SK-N-SH treated with all-trans-retinoic acid at 6 μM for 48 hours (cell line): ENCODE results near the gene ARHGAP24.

ENCODE experiments used
- ATAC-seq: fragments of 200-7000 bp; cut with Tn5 transposase; 3 replicates; pipeline ENCODE4 v1.9.1; 2020; ENCODE audit warnings: mild to moderate bottlenecking, moderate library complexity
- BACH2 ChIP-seq: fragments of 250-450 bp; sonication (Bioruptor Pico); IDR thresholded peaks from 2 replicates; pipeline ENCODE4 v1.9.0; 2021; ENCODE audit warnings: mild to moderate bottlenecking, borderline replicate concordance
- CREB5 ChIP-seq: fragments of 250-450 bp; sonication (Bioruptor Pico); IDR thresholded peaks from 2 replicates; pipeline ENCODE4 v1.5.1; 2020; ENCODE audit warnings: low read depth, mild to moderate bottlenecking, moderate library complexity
- CSDC2 ChIP-seq: fragments of 250-450 bp; sonication (Bioruptor Pico); IDR thresholded peaks from 2 replicates; pipeline ENCODE4 v1.5.0; 2020; ENCODE audit warnings: mild to moderate bottlenecking, moderate library complexity
- CSRNP3 ChIP-seq: fragments of 250-450 bp; sonication (Bioruptor Pico); IDR thresholded peaks from 2 replicates; pipeline ENCODE4 v1.5.1; 2021; ENCODE audit warnings: mild to moderate bottlenecking, moderate library complexity
- ESRRG ChIP-seq: fragments of 250-450 bp; sonication (Bioruptor Pico); IDR thresholded peaks from 2 replicates; pipeline ENCODE4 v1.6.1; 2021; ENCODE audit warnings: mild to moderate bottlenecking
- GLIS3 ChIP-seq: fragments of 250-450 bp; sonication (Bioruptor Pico); IDR thresholded peaks from 2 replicates; pipeline ENCODE4 v1.5.0; 2020; ENCODE audit warnings: mild to moderate bottlenecking, moderate library complexity
- ISL1 ChIP-seq: fragments of 250-450 bp; sonication (Bioruptor Pico); IDR thresholded peaks from 2 replicates; pipeline ENCODE4 v2.1.2; 2022; ENCODE audit warnings: mild to moderate bottlenecking, moderate library complexity
- OSR1 ChIP-seq: fragments of 250-450 bp; sonication (Bioruptor Pico); IDR thresholded peaks from 2 replicates; pipeline ENCODE4 v1.8.0; 2022; ENCODE audit warnings: moderate library complexity, mild to moderate bottlenecking, inconsistent platforms
- POU6F1 ChIP-seq: fragments of 250-450 bp; sonication (Bioruptor Pico); IDR thresholded peaks from 2 replicates; pipeline ENCODE4 v1.8.0; 2021; ENCODE audit warnings: low read depth, mild to moderate bottlenecking, moderate library complexity, borderline replicate concordance
- PPARA ChIP-seq: fragments of 250-450 bp; sonication (Bioruptor Pico); IDR thresholded peaks from 2 replicates; pipeline ENCODE4 v1.5.0; 2020; ENCODE audit warnings: mild to moderate bottlenecking, borderline replicate concordance
- RARB ChIP-seq: fragments of 250-450 bp; sonication (Bioruptor Pico); IDR thresholded peaks from 2 replicates; pipeline ENCODE4 v1.8.0; 2021; ENCODE audit warnings: mild to moderate bottlenecking, moderate library complexity
- TCF4 ChIP-seq: fragments of 250-450 bp; sonication (Bioruptor Pico); IDR thresholded peaks from 2 replicates; pipeline ENCODE4 v1.8.0; 2021; ENCODE audit warnings: mild to moderate bottlenecking, moderate library complexity, borderline replicate concordance
- TOX ChIP-seq: fragments of 250-450 bp; sonication (Bioruptor Pico); IDR thresholded peaks from 2 replicates; pipeline ENCODE4 v1.8.0; 2021; ENCODE audit warnings: mild to moderate bottlenecking, moderate library complexity, borderline replicate concordance
- TSHZ2 ChIP-seq: fragments of 250-450 bp; sonication (Bioruptor Pico); IDR thresholded peaks from 2 replicates; pipeline ENCODE4 v1.5.0; 2020; ENCODE audit warnings: mild to moderate bottlenecking, moderate library complexity
- ZC3H10 ChIP-seq: fragments of 250-450 bp; sonication (Bioruptor Pico); IDR thresholded peaks from 2 replicates; pipeline ENCODE4 v1.5.1; 2021; ENCODE audit warnings: mild to moderate bottlenecking, moderate library complexity
- ZFP3 ChIP-seq: fragments of 250-450 bp; sonication (Bioruptor Pico); IDR thresholded peaks from 2 replicates; pipeline ENCODE4 v1.5.0; 2020; ENCODE audit warnings: mild to moderate bottlenecking, moderate library complexity
- ZFP30 ChIP-seq: fragments of 450-650 bp; formaldehyde crosslinking; IDR thresholded peaks from 2 replicates; pipeline ENCODE4 v1.5.0; 2022; ENCODE audit warnings: mild to moderate bottlenecking, moderate library complexity
- ZNF565 ChIP-seq: fragments of 450-650 bp; formaldehyde crosslinking; conservative IDR thresholded peaks from 2 replicates; pipeline ENCODE4 v1.5.0; 2020; ENCODE audit warnings: low read depth, mild to moderate bottlenecking, moderate library complexity
- ZNF8 ChIP-seq: fragments of 450-650 bp; formaldehyde crosslinking; IDR thresholded peaks from 2 replicates; pipeline ENCODE4 v1.5.0; 2020; ENCODE audit warnings: mild to moderate bottlenecking, moderate library complexity

ARHGAP24 gene

GRCh38 chr4:85829276-85830051, 354.5 kb downstream of the ARHGAP24 start (continued):
- TF ChIP-seq TSHZ2 (CRISPR knock-in tag): no peak
- no peak for TF ChIP-seq BACH2 (CRISPR knock-in tag)
- TF ChIP-seq PPARA (CRISPR knock-in tag): no peak

- ATAC-seq: no peak
- no peak for TF ChIP-seq PPARA (CRISPR knock-in tag)
- no peak for TF ChIP-seq TSHZ2 (CRISPR knock-in tag)
- TF ChIP-seq POU6F1: no peak
- no peak for TF ChIP-seq ZNF565
- no peak for TF ChIP-seq TOX
- TF ChIP-seq ZFP3 (CRISPR knock-in tag): no peak
- no peak for TF ChIP-seq ZNF8 (CRISPR knock-in tag)
- TF ChIP-seq ESRRG (CRISPR knock-in tag): no peak
- no peak for TF ChIP-seq BACH2 (CRISPR knock-in tag)
- TF ChIP-seq OSR1: no peak
- TF ChIP-seq TCF4 (CRISPR knock-in tag): no peak
- no peak for TF ChIP-seq GLIS3 (CRISPR knock-in tag)
- TF ChIP-seq ZFP30: no peak
- no peak for TF ChIP-seq ISL1 (CRISPR knock-in tag)
Measured at GRCh38 chr4:85831647-85832046, 356.7 kb downstream of the ARHGAP24 start.

- TF ChIP-seq ZNF8 (CRISPR knock-in tag): no peak
- no peak for TF ChIP-seq ISL1 (CRISPR knock-in tag)
- TF ChIP-seq PPARA (CRISPR knock-in tag): no peak
- no peak for TF ChIP-seq RARB (CRISPR knock-in tag)
- no peak for TF ChIP-seq CSRNP3
- TF ChIP-seq CREB5 (CRISPR knock-in tag): no peak
- TF ChIP-seq GLIS3 (CRISPR knock-in tag): no peak
- TF ChIP-seq ZC3H10 (CRISPR knock-in tag): no peak
- TF ChIP-seq POU6F1: no peak
- no peak for TF ChIP-seq CSDC2 (CRISPR knock-in tag)
- ATAC-seq: no peak
Measured at GRCh38 chr4:85833302-85833701, 358.4 kb downstream of the ARHGAP24 start.
